ENCODE data around the gene CRB2.

CRB2 gene

GRCh38 chr9:123329329-123329955 is 26.6 kb upstream of the CRB2 start:
- no peak for ATAC-seq

GRCh38 chr9:123331346-123332060 is 24.5 kb upstream of the CRB2 start:
- no peak for ATAC-seq

- ATAC-seq: peak in 1 of 2 donors; percentile 37
Observed at GRCh38 chr9:123333058-123333669, 22.8 kb upstream of the CRB2 start.

GRCh38 chr9:123334639-123335038 is 21.4 kb upstream of the CRB2 start:
- ATAC-seq: no peak

GRCh38 chr9:123335193-123335985 is 20.6 kb upstream of the CRB2 start:
- no peak for ATAC-seq

- no peak for ATAC-seq
Observed at GRCh38 chr9:123335986-123336329, 20.0 kb upstream of the CRB2 start.

- no peak for ATAC-seq
Observed at GRCh38 chr9:123336449-123336848, 19.5 kb upstream of the CRB2 start.

GRCh38 chr9:123336959-123337358 is 19.0 kb upstream of the CRB2 start:
- ATAC-seq: no peak

GRCh38 chr9:123337971-123338370 is 18.0 kb upstream of the CRB2 start:
- ATAC-seq: no peak

GRCh38 chr9:123338710-123339665 is 17.0 kb upstream of the CRB2 start:
- peak; percentile 76 to 77 for ATAC-seq

- ATAC-seq: peak; percentile 71
Observed at GRCh38 chr9:123339666-123340510, 16.1 kb upstream of the CRB2 start.

- ATAC-seq: no peak
Observed at GRCh38 chr9:123341816-123342215, 14.2 kb upstream of the CRB2 start.

GRCh38 chr9:123342247-123342646 is 13.8 kb upstream of the CRB2 start:
- no peak for ATAC-seq

- ATAC-seq: no peak
Observed at GRCh38 chr9:123343443-123344191, 12.4 kb upstream of the CRB2 start.

GRCh38 chr9:123344192-123344949 is 11.6 kb upstream of the CRB2 start:
- no peak for ATAC-seq

- ATAC-seq: no peak
Observed at GRCh38 chr9:123345567-123345955, 10.4 kb upstream of the CRB2 start.

GRCh38 chr9:123346026-123346425 is 10.0 kb upstream of the CRB2 start:
- no peak for ATAC-seq

GRCh38 chr9:123346826-123347225 is 9.2 kb upstream of the CRB2 start:
- no peak for ATAC-seq

- ATAC-seq: no peak
Observed at GRCh38 chr9:123347289-123348060, 8.5 kb upstream of the CRB2 start.
